ENCODE measurements around the gene ENOX1.

DNA sequence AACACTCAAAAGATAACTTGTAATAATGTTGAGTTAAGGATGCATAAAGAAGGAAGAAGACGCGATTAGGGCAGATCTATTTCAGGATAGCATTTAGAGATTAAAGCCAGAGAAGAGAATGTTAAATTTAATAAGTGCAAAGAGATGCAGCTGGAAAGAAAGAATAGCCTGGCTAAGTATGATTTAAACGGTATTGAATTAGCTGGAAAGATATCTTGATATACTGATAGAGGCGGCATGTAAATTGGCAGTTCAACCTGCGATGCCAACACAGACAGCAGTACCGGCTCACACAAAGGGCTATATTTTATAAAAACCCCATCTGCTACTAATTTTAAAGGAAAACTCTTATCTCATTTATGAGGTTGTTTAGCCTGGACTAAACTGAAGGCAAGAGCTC lies 121.4 kb downstream of the ENOX1 start:
- TF ChIP-seq, protein P1, sequence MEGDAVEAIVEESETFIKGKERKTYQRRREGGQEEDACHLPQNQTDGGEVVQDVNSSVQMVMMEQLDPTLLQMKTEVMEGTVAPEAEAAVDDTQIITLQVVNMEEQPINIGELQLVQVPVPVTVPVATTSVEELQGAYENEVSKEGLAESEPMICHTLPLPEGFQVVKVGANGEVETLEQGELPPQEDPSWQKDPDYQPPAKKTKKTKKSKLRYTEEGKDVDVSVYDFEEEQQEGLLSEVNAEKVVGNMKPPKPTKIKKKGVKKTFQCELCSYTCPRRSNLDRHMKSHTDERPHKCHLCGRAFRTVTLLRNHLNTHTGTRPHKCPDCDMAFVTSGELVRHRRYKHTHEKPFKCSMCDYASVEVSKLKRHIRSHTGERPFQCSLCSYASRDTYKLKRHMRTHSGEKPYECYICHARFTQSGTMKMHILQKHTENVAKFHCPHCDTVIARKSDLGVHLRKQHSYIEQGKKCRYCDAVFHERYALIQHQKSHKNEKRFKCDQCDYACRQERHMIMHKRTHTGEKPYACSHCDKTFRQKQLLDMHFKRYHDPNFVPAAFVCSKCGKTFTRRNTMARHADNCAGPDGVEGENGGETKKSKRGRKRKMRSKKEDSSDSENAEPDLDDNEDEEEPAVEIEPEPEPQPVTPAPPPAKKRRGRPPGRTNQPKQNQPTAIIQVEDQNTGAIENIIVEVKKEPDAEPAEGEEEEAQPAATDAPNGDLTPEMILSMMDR (IDR thresholded peaks at IDR 0.05; ENCODE audit: low read depth, low read length): no peak
- no peak for TF ChIP-seq EZH2phosphoT487 (IDR thresholded peaks at IDR 0.05; ENCODE audit: low read depth)
